ENCODE measurements around the gene MEIS2.

Gene MEIS2

GRCh38 chr15:36970522-36970921 lies 129.8 kb downstream of the MEIS2 start:
- TF ChIP-seq TAF1 (IDR thresholded peaks at IDR 0.05; ENCODE audit: low read depth) (no peak), EP300 (IDR thresholded peaks at IDR 0.05; ENCODE audit: borderline replicate concordance) (no peak), FOXM1 (IDR thresholded peaks at IDR 0.05; ENCODE audit: borderline replicate concordance, low read depth) (no peak), TEAD4 (IDR thresholded peaks at IDR 0.05) (no peak), RAD21 (IDR thresholded peaks at IDR 0.05; ENCODE audit: low read depth) (no peak), USF1 (IDR thresholded peaks at IDR 0.05) (no peak), EGR1 (IDR thresholded peaks at IDR 0.05) (no peak), CEBPB (IDR thresholded peaks at IDR 0.05) (no peak), TCF12 (IDR thresholded peaks at IDR 0.05; ENCODE audit: low read depth) (no peak)
- TF ChIP-seq, protein P1, sequence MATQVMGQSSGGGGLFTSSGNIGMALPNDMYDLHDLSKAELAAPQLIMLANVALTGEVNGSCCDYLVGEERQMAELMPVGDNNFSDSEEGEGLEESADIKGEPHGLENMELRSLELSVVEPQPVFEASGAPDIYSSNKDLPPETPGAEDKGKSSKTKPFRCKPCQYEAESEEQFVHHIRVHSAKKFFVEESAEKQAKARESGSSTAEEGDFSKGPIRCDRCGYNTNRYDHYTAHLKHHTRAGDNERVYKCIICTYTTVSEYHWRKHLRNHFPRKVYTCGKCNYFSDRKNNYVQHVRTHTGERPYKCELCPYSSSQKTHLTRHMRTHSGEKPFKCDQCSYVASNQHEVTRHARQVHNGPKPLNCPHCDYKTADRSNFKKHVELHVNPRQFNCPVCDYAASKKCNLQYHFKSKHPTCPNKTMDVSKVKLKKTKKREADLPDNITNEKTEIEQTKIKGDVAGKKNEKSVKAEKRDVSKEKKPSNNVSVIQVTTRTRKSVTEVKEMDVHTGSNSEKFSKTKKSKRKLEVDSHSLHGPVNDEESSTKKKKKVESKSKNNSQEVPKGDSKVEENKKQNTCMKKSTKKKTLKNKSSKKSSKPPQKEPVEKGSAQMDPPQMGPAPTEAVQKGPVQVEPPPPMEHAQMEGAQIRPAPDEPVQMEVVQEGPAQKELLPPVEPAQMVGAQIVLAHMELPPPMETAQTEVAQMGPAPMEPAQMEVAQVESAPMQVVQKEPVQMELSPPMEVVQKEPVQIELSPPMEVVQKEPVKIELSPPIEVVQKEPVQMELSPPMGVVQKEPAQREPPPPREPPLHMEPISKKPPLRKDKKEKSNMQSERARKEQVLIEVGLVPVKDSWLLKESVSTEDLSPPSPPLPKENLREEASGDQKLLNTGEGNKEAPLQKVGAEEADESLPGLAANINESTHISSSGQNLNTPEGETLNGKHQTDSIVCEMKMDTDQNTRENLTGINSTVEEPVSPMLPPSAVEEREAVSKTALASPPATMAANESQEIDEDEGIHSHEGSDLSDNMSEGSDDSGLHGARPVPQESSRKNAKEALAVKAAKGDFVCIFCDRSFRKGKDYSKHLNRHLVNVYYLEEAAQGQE (IDR thresholded peaks at IDR 0.05; ENCODE audit: low read depth) = no peak

DNA sequence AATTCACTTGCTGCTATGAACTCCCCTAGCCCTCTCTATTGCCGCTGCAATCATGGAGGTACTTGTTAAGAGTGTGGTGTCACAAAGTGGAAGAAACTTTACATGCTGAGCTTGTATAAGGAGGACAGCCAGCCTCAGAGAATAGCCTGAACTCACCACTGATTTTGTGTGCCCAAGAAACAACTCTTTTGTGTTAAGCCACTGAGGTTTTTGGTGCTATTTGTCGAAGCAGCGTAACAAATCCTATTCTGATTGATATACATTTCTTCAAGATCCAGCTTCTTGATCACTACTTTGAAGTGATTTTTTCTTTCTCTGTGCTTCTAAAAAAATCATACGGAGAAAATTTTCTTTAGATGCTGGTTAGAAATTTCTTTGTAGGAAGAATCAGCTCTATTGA lies 132.4 kb downstream of the MEIS2 start:
- TF ChIP-seq TCF12 (IDR thresholded peaks at IDR 0.05; ENCODE audit: low read depth) (no peak), TEAD4 (IDR thresholded peaks at IDR 0.05) (no peak), EGR1 (IDR thresholded peaks at IDR 0.05) (no peak), YY1 (IDR thresholded peaks at IDR 0.05; ENCODE audit: low read depth) (no peak), ZBTB7A (IDR thresholded peaks at IDR 0.05; ENCODE audit: low read depth) (no peak), USF1 (IDR thresholded peaks at IDR 0.05) (no peak)

GRCh38 chr15:36966708-36967107 lies 133.6 kb downstream of the MEIS2 start:
- no peak for TF ChIP-seq CREB1 (IDR thresholded peaks at IDR 0.05; ENCODE audit: low read depth)
- TF ChIP-seq, protein P1 (IDR thresholded peaks at IDR 0.05; ENCODE audit: low read depth) = no peak
- no peak for TF ChIP-seq FOXM1 (IDR thresholded peaks at IDR 0.05; ENCODE audit: borderline replicate concordance, low read depth)
- TF ChIP-seq RAD21 (IDR thresholded peaks at IDR 0.05; ENCODE audit: low read depth) = no peak
- TF ChIP-seq YY1 (IDR thresholded peaks at IDR 0.05; ENCODE audit: low read depth) = no peak

DNA sequence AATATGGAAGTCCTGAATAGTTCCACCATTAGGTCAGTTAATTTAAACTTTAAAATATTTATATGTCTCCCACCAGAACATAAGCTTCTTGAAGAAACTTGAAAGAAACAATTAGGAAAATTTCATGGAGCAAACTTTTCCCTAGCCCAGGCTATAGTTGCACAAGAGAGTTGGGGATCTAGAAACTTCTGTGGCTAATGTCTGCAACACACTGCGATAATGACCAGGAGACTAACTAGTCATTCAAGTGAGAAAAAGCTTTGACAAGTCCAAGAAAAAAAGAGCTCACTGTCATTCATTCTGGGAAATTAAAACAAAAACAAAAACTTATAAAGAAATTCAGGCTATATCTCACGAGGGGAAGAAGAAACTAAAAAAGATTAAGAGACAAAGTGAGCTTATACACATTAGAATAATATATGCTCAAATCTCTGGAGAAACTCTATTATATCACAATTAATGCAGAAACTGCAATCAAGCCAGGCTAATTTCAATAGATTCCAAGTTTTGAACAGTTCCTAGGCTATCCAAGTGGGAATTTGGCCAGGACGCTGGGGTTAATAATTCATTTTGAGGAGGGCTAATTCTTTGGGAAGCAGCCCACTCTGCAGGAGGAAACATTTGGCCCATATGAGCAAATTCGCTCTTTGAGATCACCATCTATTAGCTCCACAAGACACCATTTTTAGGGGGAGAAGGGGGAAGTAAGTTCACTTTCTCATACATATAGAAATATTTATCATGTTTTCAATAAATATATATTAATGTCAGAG lies 134.6 kb downstream of the MEIS2 start:
- TF ChIP-seq EGR1 (IDR thresholded peaks at IDR 0.05) (no peak), EP300 (IDR thresholded peaks at IDR 0.05; ENCODE audit: borderline replicate concordance) (no peak), ZBTB7A (IDR thresholded peaks at IDR 0.05; ENCODE audit: low read depth) (no peak), TEAD4 (IDR thresholded peaks at IDR 0.05) (no peak), TAF1 (IDR thresholded peaks at IDR 0.05; ENCODE audit: low read depth) (no peak)

GRCh38 chr15:36964626-36965025 lies 135.7 kb downstream of the MEIS2 start:
- TF ChIP-seq RAD21 (IDR thresholded peaks at IDR 0.05; ENCODE audit: low read depth) (no peak), EGR1 (IDR thresholded peaks at IDR 0.05) (no peak), TEAD4 (IDR thresholded peaks at IDR 0.05) (no peak), ZBTB7A (IDR thresholded peaks at IDR 0.05; ENCODE audit: low read depth) (no peak), TAF1 (IDR thresholded peaks at IDR 0.05; ENCODE audit: low read depth) (no peak), FOXM1 (IDR thresholded peaks at IDR 0.05; ENCODE audit: borderline replicate concordance, low read depth) (no peak), CREB1 (IDR thresholded peaks at IDR 0.05; ENCODE audit: low read depth) (no peak)
- TF ChIP-seq, protein P2, sequence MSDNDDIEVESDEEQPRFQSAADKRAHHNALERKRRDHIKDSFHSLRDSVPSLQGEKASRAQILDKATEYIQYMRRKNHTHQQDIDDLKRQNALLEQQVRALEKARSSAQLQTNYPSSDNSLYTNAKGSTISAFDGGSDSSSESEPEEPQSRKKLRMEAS (IDR thresholded peaks at IDR 0.05) = no peak
- TF ChIP-seq, protein P1 (IDR thresholded peaks at IDR 0.05; ENCODE audit: low read depth) = no peak

Data from Ishikawa (cell line).